GM12872 (cell line): ENCODE results near the gene ASMTL.

Experiments
- TF ChIP-seq, protein P1 (sequence below): IDR thresholded peaks from 3 replicates; pipeline ENCODE4 v1.5.1; 2011; ENCODE audit warnings: low read depth, mild to moderate bottlenecking, low read length, moderate library complexity; ENCODE audit not compliant: insufficient read depth

ASMTL gene

DNA sequence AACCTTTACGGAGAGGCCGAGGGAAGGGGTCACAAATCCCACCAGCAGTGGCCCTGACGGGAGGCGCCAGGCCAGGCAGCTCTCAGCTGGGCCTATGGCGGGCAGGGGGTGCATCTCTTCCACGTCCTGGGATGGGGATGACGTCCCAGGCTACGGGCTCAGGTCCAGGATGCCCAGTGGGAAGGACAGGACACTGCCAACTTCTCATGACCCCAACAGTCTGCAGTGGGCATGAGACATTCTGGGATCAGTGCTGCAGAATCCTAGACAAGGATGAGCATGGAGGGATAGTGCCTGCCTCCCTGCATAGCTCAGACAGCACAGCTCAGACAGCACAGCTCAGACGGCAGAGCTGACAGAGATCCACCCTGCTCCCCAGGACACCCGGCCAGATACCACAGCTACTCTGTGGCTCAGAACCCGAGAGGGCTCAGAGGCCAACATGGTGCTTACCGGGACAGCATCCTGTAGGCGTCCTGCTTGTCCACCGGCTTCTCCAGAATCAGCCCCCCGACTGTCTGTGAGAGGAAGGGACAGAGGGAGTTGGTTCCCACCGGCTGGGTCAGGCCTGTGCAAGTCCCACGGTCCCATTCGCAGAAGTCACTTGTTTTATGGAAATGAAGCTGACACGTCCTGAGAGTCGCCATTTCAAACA is 17.3 kb downstream of the ASMTL start:
- TF ChIP-seq, protein P1, sequence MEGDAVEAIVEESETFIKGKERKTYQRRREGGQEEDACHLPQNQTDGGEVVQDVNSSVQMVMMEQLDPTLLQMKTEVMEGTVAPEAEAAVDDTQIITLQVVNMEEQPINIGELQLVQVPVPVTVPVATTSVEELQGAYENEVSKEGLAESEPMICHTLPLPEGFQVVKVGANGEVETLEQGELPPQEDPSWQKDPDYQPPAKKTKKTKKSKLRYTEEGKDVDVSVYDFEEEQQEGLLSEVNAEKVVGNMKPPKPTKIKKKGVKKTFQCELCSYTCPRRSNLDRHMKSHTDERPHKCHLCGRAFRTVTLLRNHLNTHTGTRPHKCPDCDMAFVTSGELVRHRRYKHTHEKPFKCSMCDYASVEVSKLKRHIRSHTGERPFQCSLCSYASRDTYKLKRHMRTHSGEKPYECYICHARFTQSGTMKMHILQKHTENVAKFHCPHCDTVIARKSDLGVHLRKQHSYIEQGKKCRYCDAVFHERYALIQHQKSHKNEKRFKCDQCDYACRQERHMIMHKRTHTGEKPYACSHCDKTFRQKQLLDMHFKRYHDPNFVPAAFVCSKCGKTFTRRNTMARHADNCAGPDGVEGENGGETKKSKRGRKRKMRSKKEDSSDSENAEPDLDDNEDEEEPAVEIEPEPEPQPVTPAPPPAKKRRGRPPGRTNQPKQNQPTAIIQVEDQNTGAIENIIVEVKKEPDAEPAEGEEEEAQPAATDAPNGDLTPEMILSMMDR = no peak

DNA sequence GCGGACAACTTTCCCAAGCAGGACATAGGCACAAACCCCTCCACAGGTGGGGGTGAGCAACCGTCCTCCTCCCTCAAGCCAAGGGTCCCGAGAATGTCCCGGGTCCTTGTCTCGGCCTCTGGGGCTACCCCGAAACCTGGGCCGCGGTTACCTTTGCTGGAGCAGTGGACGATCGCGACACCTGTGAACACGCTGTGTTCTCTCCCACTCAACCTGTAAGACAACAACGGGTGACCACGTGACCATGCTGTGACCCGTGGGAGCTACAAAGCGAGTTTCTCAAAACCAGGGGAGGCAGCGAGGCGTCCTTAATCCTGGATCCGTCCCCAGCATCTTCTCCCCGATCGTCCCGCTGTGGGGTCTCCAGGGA is 17.9 kb downstream of the ASMTL start:
- TF ChIP-seq, protein P1 = no peak

DNA sequence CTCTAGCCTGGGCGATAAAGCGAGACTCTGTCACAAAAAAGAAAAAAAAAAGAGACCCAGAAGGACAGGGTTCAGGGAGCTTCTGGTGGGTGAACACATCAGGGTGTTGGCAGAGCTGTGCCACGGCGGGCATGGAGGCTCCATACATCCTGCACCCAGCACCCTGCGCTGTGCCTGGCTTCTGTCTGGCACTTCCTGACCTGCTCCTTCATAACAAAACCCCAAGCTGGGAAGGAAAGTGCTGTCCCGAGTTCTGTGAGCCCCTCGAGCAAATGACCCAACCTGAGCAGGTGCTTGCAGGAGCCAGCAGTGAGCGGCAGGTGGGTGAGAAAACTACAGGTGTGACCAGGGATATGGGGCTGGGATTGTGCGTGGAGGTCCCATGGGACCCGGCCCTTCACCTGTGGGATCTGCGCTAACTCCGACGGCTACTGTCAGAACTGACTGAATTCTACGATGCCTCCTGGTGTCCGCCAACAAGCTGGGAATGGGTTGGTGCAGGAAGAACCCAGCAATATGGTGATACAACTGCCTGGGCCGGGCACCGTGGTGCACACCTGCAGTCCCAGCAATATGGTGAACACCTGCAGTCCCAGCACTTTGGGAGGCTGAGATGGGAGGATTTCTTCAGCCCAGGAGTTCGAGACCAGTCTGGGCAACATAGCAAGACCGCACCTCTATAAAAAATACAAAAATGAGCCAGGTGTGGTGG is 18.9 kb downstream of the ASMTL start:
- TF ChIP-seq, protein P1 = no peak

DNA sequence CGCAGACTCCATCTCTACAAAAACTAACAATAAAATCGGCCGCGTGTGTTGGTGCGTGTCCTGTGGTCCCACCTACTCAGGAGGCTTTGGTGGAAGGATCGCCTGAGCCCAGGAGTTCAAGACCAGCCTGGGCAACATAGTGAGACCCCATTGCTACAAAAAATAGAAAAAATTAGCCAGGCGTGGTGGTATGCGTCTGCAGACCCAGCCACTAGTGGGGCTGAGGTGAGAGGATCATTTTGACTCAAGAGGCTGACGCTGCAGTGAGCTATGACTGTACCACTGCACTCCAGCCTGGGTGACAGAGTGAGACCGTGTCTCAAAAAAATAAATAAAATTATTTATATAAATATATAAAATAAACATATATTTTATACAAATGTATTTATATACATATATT is 22.3 kb downstream of the ASMTL start:
- TF ChIP-seq, protein P1 = no peak

DNA sequence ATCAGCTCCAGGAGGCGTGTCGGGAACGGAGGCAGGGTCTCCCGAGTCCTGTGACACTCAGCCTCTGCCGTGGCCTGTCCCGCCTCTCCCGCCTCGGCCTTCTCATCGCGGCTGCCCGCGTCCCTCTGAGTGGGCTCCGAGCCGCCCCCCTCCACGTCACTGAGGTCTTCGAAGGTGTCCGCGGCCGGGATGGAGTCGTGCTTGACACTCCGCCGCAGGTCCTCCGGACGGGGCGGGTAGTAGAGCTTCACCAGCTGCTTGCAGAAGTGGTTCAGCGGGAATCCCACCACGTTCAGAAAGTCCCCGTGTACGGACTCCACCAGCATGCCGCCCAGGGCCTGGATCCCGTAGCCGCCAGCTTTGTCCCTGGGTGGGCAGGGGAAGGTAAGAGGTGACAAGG is 25.0 kb downstream of the ASMTL start:
- TF ChIP-seq, protein P1 = no peak

DNA sequence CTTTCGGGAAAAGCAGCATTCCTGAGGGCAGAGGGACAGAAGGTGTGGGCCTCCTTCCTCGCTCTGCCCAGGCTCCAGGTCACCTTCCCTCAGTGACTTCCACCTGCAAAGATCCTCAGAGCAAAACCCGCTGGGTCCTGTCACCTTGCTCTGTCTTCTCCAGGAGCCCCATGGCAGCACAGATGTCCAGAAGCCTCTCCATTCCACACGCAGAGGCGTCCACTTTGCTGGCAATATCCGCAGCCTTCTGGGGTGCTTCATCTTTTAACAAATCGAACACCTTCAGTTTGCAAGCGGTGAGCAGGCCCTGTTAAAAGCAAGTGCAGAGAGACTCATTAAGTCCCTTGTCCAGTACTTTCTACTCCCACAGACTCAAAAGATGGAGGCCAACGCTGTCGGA is 27.3 kb downstream of the ASMTL start:
- TF ChIP-seq, protein P1 = no peak

DNA sequence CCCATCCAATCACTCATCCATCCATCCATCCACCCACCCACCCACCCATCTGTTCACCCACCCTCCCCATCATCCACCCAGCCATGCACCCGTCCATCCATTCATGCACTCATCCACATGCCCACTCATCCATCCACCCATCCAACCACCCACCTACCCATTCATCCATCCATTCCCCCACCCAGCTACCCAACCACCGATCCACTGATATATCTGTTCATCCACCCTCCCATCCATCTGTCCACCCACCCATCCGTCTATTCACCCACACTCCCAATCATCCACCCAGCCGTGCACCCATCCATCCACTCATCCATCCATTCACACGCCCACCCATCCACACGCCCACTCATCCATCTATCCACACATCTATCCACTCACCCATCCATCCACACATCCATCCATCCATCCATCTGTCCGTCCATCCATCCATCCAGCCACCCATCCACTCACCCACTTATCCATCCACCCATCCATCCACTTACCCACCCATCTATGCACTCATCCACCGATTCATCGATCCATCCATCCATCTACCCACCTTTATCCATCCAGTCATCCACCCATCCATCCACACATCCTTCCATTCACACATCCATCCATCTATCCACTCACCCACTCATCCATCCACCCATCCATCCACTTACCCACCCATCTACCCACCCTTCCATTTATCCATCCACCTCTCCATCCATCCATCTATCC is 28.4 kb downstream of the ASMTL start:
- TF ChIP-seq, protein P1 = no peak
